Breast epithelium (tissue), 3 donors: ENCODE measurements around the gene CSNK1D.

Source experiments
- POLR2A ChIP-seq: fragments of 450-650 bp; IDR thresholded peaks from one replicate; pipeline ENCODE4 v1.6.1; 2016; ENCODE audit warnings: antibody characterized with exemption, mild to moderate bottlenecking, moderate library complexity
- POLR2AphosphoS5 ChIP-seq, 3 donors: sonication (generic); formaldehyde crosslinking; IDR thresholded peaks; one replicate each; pipeline ENCODE4 v1.6.1; 2017; ENCODE audit warnings: antibody characterized with exemption in 3 of 3
- TF ChIP-seq, protein P1 (sequence below), 3 donors: fragments of 450-650 bp; IDR thresholded peaks; one replicate each; pipeline ENCODE4 v1.5.1; 2016 to 2017; ENCODE audit warnings: antibody characterized with exemption in 3 of 3, mild to moderate bottlenecking in 3 of 3, moderate library complexity in 3 of 3

DNA sequence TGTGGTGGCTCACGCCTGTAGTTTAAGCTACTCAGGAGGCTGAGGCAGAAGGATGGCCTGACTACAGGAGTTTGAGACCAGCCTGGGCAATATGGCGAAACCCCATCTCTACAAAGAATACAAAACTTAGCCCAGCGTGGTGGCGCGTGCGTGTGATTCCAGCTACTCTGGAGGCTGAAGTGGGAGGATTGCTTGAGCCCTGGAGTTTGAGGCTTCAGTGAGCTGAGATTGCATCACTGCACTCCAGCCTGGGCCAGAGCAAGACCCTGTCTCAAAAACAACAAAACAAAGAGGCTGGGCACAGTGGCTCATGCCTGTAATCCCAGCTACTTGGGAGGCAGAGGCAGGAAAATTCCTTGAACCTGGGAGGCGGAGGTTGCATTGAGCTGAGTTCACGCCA lies 7.0 kb upstream of the CSNK1D start:
- TF ChIP-seq, protein P1, sequence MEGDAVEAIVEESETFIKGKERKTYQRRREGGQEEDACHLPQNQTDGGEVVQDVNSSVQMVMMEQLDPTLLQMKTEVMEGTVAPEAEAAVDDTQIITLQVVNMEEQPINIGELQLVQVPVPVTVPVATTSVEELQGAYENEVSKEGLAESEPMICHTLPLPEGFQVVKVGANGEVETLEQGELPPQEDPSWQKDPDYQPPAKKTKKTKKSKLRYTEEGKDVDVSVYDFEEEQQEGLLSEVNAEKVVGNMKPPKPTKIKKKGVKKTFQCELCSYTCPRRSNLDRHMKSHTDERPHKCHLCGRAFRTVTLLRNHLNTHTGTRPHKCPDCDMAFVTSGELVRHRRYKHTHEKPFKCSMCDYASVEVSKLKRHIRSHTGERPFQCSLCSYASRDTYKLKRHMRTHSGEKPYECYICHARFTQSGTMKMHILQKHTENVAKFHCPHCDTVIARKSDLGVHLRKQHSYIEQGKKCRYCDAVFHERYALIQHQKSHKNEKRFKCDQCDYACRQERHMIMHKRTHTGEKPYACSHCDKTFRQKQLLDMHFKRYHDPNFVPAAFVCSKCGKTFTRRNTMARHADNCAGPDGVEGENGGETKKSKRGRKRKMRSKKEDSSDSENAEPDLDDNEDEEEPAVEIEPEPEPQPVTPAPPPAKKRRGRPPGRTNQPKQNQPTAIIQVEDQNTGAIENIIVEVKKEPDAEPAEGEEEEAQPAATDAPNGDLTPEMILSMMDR (IDR thresholded peaks at IDR 0.05): no peak
- no peak for TF ChIP-seq POLR2AphosphoS5 (IDR thresholded peaks at IDR 0.05)
- no peak for TF ChIP-seq POLR2A
